OCI-LY3 (cell line): Measurements from ENCODE around the gene ESRRA.

Experiments used
- H2AFZ ChIP-seq: fragments of 200-600, 300-600 bp; shearing (Covaris generic); 2 replicates; pipeline ENCODE4 v1.6.0; 2014; ENCODE audit warnings: antibody characterized with exemption, low read depth, low read length
- H3K27ac ChIP-seq: fragments of 200-600, 300-600 bp; sonication (generic); 2 replicates; pipeline ENCODE4 v1.5.1; 2014; ENCODE audit warnings: mild to moderate bottlenecking, low read length, moderate library complexity, mixed read lengths
- H3K27me3 ChIP-seq: fragments of 200-600, 300-600 bp; sonication (generic); 2 replicates; pipeline ENCODE4 v1.6.1; 2014; ENCODE audit warnings: low read depth, low read length, mixed read lengths
- H3K36me3 ChIP-seq: fragments of 200-600, 300-600 bp; sonication (generic); replicated peaks from 2 replicates; pipeline ENCODE3; 2014; ENCODE audit warnings: low read depth, low read length, mixed read lengths
- H3K4me1 ChIP-seq: fragments of 300-600, 200-600 bp; sonication (generic); 2 replicates; pipeline ENCODE4 v1.6.1; 2014; ENCODE audit warnings: low read length, mixed read lengths
- H3K4me2 ChIP-seq: fragments of 200-600, 300-600 bp; sonication (generic); 2 replicates; pipeline ENCODE4 v1.6.1; 2014; ENCODE audit warnings: low read length, mixed read lengths
- H3K4me3 ChIP-seq: fragments of 300-600, 200-600 bp; sonication (generic); 2 replicates; pipeline ENCODE4 v1.5.1; 2014; ENCODE audit warnings: antibody characterized with exemption, mild to moderate bottlenecking, low read length, moderate library complexity
- H3K79me2 ChIP-seq: fragments of 300-600, 200-600 bp; shearing (Covaris generic); 2 replicates; pipeline ENCODE4 v1.6.1; 2014; ENCODE audit warnings: mild to moderate bottlenecking, low read length, mixed read lengths
- H3K9ac ChIP-seq: fragments of 300-600, 200-600 bp; shearing (Covaris generic); 2 replicates; pipeline ENCODE4 v1.6.0; 2014; ENCODE audit warnings: mild to moderate bottlenecking, low read length, moderate library complexity
- H3K9me3 ChIP-seq: fragments of 200-600, 300-600 bp; shearing (Covaris generic); 2 replicates; pipeline ENCODE4 v1.6.1; 2014; ENCODE audit warnings: low read length, mixed read lengths; ENCODE audit not compliant: insufficient read depth
- H4K20me1 ChIP-seq: fragments of 200-600, 300-600 bp; sonication (generic); 2 replicates; pipeline ENCODE4 v1.6.1; 2016; ENCODE audit warnings: low read length, mixed read lengths; ENCODE audit not compliant: insufficient read depth
- CTCF ChIP-seq: fragments of 200-600, 300-600 bp; sonication (generic); IDR thresholded peaks from 2 replicates; pipeline ENCODE4 v1.5.1; 2014; ENCODE audit warnings: antibody characterized with exemption, low read length, low read depth
- EZH2phosphoT487 ChIP-seq: fragments of 200-600 bp; shearing (Covaris generic); IDR thresholded peaks from 2 replicates; pipeline ENCODE4 v1.6.1; 2018; ENCODE audit warnings: antibody characterized with exemption, mixed run types, low read depth

Gene ESRRA

GRCh38 chr11:64359712-64360445 lies 54.6 kb downstream of the ESRRA start:
- H3K4me2 ChIP-seq = peak overlapping the region; percentile 98
- H3K9ac ChIP-seq = peak overlapping the region; percentile 86
- no peaks in the 10 kb centered on the region for H3K27me3 ChIP-seq
- peak overlapping the region; percentile 91 for H3K4me3 ChIP-seq
- peaks cover 7% of the 10 kb centered on the region for H3K79me2 ChIP-seq
- H3K4me1 ChIP-seq = peaks cover 54% of the 10 kb centered on the region
- no peaks in the 10 kb centered on the region for H3K9me3 ChIP-seq
- TF ChIP-seq EZH2phosphoT487 (no peak), CTCF (no peak)
- H3K27ac ChIP-seq = no peak overlapping the region
- no peaks in the 10 kb centered on the region for H4K20me1 ChIP-seq
- peaks cover 28% of the 10 kb centered on the region for H3K36me3 ChIP-seq
- H2AFZ ChIP-seq = peak overlapping the region; percentile 91; the same call in 1 of the 2 replicates

- Histone ChIP-seq H3K4me3 (no peak overlapping the region), H3K4me1 (peaks cover 48% of the 10 kb centered on the region), H4K20me1 (no peaks in the 10 kb centered on the region), H3K27ac (no peak overlapping the region), H3K36me3 (peaks cover 29% of the 10 kb centered on the region), H3K27me3 (no peaks in the 10 kb centered on the region), H3K4me2 (peak overlapping the region; percentile 98; the same call in 1 of the 2 replicates), H3K79me2 (peaks cover 7% of the 10 kb centered on the region), H2AFZ (no peak overlapping the region), H3K9me3 (no peaks in the 10 kb centered on the region), H3K9ac (no peak overlapping the region; the same call in 1 of the 2 replicates)
- TF ChIP-seq EZH2phosphoT487 (no peak), CTCF (no peak)
Measured at GRCh38 chr11:64360448-64360921, 55.2 kb downstream of the ESRRA start.

- Histone ChIP-seq H2AFZ (no peak overlapping the region), H4K20me1 (no peaks in the 10 kb centered on the region), H3K27me3 (no peaks in the 10 kb centered on the region), H3K4me2 (peak overlapping the region; percentile 33; the same call in 1 of the 2 replicates), H3K4me1 (peaks cover 48% of the 10 kb centered on the region), H3K79me2 (peaks cover 7% of the 10 kb centered on the region), H3K4me3 (peak overlapping the region; percentile 7; the same call in 1 of the 2 replicates), H3K9ac (no peak overlapping the region), H3K27ac (no peak overlapping the region), H3K9me3 (no peaks in the 10 kb centered on the region), H3K36me3 (peaks cover 32% of the 10 kb centered on the region)
- TF ChIP-seq EZH2phosphoT487 (no peak), CTCF (no peak)
Measured at GRCh38 chr11:64361659-64362058, 56.3 kb downstream of the ESRRA start.

GRCh38 chr11:64362339-64362738 lies 57.0 kb downstream of the ESRRA start:
- TF ChIP-seq EZH2phosphoT487 (no peak), CTCF (no peak)
- H3K4me3 ChIP-seq = no peak overlapping the region
- H4K20me1 ChIP-seq = no peaks in the 10 kb centered on the region
- H3K36me3 ChIP-seq = peaks cover 34% of the 10 kb centered on the region
- no peak overlapping the region for H2AFZ ChIP-seq
- H3K79me2 ChIP-seq = peaks cover 7% of the 10 kb centered on the region
- peaks cover 48% of the 10 kb centered on the region for H3K4me1 ChIP-seq
- H3K9me3 ChIP-seq = no peaks in the 10 kb centered on the region
- H3K4me2 ChIP-seq = peak overlapping the region; percentile 33; the same call in 1 of the 2 replicates
- H3K9ac ChIP-seq = no peak overlapping the region
- no peaks in the 10 kb centered on the region for H3K27me3 ChIP-seq
- H3K27ac ChIP-seq = peak overlapping the region; percentile 9; the same call in 1 of the 2 replicates
